ENCODE results near the gene CHD1. TPM values are rescaled to one million over a fixed set of nuclear protein-coding genes. Genes with fewer than 3 reads are reported as not detected.

The CHD1 gene
- total RNA-seq, 6 experiments from 2014 or later = 11.0 to 26.2 (median 15.2) TPM

- no peaks in the 10 kb centered on the region for H3K4me1 ChIP-seq
- no peak overlapping the region for H3K4me3 ChIP-seq
- intact Hi-C loops (cut with DNase I) = no loop called here
- TF ChIP-seq, protein P1, sequence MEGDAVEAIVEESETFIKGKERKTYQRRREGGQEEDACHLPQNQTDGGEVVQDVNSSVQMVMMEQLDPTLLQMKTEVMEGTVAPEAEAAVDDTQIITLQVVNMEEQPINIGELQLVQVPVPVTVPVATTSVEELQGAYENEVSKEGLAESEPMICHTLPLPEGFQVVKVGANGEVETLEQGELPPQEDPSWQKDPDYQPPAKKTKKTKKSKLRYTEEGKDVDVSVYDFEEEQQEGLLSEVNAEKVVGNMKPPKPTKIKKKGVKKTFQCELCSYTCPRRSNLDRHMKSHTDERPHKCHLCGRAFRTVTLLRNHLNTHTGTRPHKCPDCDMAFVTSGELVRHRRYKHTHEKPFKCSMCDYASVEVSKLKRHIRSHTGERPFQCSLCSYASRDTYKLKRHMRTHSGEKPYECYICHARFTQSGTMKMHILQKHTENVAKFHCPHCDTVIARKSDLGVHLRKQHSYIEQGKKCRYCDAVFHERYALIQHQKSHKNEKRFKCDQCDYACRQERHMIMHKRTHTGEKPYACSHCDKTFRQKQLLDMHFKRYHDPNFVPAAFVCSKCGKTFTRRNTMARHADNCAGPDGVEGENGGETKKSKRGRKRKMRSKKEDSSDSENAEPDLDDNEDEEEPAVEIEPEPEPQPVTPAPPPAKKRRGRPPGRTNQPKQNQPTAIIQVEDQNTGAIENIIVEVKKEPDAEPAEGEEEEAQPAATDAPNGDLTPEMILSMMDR (IDR thresholded peaks at IDR 0.05) = no peak
- TF ChIP-seq POLR2A (IDR thresholded peaks at IDR 0.05) = no peak
- 64% methylated on average over 4 of the region's 4 CpGs for WGBS (ENCODE audit: insufficient coverage, low coverage, low lambda C conversion rate, missing lambda C conversion rate)
- DNase-seq (no peak), ATAC-seq (no peak)
- H3K36me3 ChIP-seq = no peaks in the 10 kb centered on the region
- H3K9me3 ChIP-seq = no peaks in the 10 kb centered on the region
- H3K27ac ChIP-seq = no peak overlapping the region
- no peaks in the 10 kb centered on the region for H3K27me3 ChIP-seq
Observed at GRCh38 chr5:98825582-98826375, 103.0 kb downstream of the CHD1 start.

DNA sequence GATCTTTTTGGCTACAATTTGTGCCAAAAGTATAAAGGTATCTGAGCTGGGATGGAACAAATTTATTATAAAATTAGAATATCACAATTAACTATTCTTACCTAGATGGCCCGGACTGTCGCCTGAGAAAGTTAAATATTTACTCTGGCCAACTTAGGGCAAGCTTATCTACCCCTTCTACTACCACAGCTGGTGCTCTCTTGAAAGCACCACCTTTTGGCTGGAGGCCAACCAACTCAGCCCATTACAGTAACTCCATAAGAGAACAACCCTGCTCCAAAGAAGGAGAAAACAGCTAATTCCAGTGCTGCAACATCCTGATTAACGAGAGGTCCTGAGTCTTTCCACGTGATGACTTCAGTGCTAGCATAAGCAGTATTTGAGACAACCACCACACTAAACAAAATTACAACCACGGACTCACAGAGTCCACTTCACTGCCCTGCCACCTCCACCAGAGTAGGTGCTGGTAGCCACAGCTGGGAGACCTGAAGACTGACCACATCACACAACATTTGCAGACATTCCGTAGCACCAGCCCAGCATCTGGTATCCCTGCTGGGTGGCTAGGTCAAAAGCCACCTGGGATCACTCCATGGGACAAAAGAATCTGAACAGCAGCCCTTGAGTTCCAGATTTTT, 112.1 kb downstream of the CHD1 start:
- peak in 1 of 3 donors; percentile 37 for DNase-seq
- TF ChIP-seq POLR2A (IDR thresholded peaks at IDR 0.05) = no peak
- TF ChIP-seq, protein P1 (IDR thresholded peaks at IDR 0.05) = no peak
- no peaks in the 10 kb centered on the region for H3K36me3 ChIP-seq
- ATAC-seq = peak in 1 of 4 donors; percentile 42
- no peak overlapping the region for H3K27ac ChIP-seq
- intact Hi-C loops (cut with DNase I) = no loop called here
- H3K4me1 ChIP-seq = no peaks in the 10 kb centered on the region
- H3K27me3 ChIP-seq = no peaks in the 10 kb centered on the region
- H3K4me3 ChIP-seq = no peak overlapping the region
- H3K9me3 ChIP-seq = no peaks in the 10 kb centered on the region
- WGBS (ENCODE audit: insufficient coverage, low coverage, low lambda C conversion rate, missing lambda C conversion rate) = 53% methylated on average over 5 of the region's 6 CpGs

DNA sequence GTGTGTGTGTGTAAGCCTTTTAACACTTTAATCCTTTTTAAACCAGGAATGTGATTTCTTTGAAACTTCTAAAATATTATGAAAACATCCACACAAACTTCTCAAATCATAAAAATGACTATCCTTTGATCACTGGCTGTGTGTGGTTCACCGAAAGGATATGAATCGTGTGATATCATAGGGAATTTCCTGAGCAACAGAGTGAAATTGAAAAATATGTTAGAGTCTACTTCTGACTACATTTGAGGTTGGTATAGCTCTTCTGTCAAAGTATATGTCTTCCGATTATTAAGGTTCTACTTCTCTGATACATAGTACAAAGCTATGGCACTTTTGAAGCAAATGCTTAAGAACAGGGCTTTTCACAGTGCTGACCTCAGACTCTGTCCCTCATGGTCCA, 115.1 kb downstream of the CHD1 start:
- H3K27me3 ChIP-seq = no peaks in the 10 kb centered on the region
- no peaks in the 10 kb centered on the region for H3K9me3 ChIP-seq
- ATAC-seq (no peak), DNase-seq (no peak)
- 67% methylated on average over 3 of the region's 3 CpGs for WGBS (ENCODE audit: insufficient coverage, low coverage, low lambda C conversion rate, missing lambda C conversion rate)
- H3K27ac ChIP-seq = no peak overlapping the region
- intact Hi-C loops (cut with DNase I) = no loop called here
- TF ChIP-seq POLR2A (IDR thresholded peaks at IDR 0.05) = no peak
- TF ChIP-seq, protein P1 (IDR thresholded peaks at IDR 0.05) = no peak
- no peak overlapping the region for H3K4me3 ChIP-seq
- no peaks in the 10 kb centered on the region for H3K36me3 ChIP-seq
- H3K4me1 ChIP-seq = no peaks in the 10 kb centered on the region

GRCh38 chr5:98810206-98810605, 118.6 kb downstream of the CHD1 start:
- 27% methylated on average over 2 of the region's 2 CpGs for WGBS (ENCODE audit: insufficient coverage, low coverage, low lambda C conversion rate, missing lambda C conversion rate)
- peaks cover 0 to 15% (median 5%) of the 10 kb centered on the region in 4 donors for H3K9me3 ChIP-seq
- H3K27ac ChIP-seq = no peak overlapping the region
- no peak for DNase-seq
- TF ChIP-seq POLR2A (IDR thresholded peaks at IDR 0.05) = no peak
- TF ChIP-seq, protein P1 (IDR thresholded peaks at IDR 0.05) = no peak
- no peaks in the 10 kb centered on the region for H3K4me1 ChIP-seq
- no peak for ATAC-seq
- H3K4me3 ChIP-seq = no peak overlapping the region
- H3K27me3 ChIP-seq = no peaks in the 10 kb centered on the region
- H3K36me3 ChIP-seq = no peaks in the 10 kb centered on the region
- intact Hi-C loops (cut with DNase I) = no loop called here
